Activated CD8-positive, alpha-beta memory T cell treated with anti-CD3 and anti-CD28 coated beads for 48 hours (primary cell): ENCODE measurements around the gene SYCE3.

Source experiments
- DNase-seq, 3 experiments: peaks; one replicate each; pipeline ENCODE4 v3.0.0-alpha.2; 2020; ENCODE audit warnings: low read depth in 2 of 3, low spot score in 2 of 3

SYCE3 gene

DNA sequence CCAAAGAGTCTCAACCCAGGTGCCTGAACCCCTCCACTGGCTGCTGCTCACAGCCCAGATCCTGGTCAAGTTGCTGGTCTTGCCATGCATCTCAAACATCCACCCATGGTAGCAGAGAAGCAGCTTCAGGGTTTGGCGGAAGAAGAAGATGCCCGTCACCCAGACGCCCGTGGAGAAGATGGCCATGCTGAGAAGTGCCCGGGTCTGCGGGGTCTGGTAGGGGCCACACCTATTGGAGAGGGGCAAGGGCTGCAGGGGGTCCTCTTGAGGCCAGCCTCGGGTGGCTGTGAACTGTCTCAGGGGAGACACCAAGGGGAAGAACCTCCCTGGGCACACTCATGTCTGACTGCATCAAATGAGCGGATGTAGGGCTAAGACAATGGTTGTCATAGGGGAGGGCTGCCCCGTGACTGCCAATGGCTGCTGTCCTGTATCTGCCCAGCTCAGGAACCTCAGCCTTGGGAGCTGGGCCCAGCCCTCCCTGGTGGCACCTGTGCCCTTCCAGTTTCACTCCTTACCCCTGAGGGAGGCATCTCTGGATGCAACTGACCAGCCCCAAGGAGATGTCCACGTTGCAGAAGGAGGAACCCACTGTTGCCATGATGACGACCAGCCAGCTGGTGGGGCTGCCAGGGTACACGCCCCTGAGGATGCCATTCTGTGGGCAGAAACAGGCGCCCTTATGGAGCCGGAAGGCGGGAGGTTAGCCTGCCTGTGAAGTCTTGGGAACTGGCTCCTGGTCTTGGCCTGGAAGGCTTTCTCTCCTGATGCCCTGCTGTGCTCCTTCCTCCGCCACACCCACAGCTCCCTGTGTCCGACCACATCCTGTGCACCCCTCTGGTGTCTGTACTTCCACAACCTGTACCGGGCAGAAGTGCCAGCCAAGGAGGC is 14.3 kb upstream of the SYCE3 start:
- DNase-seq: no peak

DNA sequence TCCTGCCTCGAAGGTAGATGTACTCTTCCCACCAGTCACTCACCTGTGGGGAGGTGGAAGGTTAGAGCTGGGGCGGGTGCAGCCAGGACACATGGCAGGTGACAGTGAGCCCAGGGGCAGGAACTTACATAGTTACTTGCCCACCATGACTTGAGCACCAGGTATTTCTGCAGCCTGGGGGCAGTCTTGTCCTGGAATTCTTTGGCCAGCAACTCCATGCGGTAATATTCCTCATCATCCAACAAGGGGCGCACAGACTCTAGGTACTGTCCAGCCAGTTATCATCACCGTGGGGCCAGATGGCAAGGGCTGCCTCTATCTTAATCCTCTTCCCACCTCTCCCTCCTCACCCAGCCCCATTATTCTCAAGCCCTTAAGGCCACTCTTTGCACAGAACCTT is 13.4 kb upstream of the SYCE3 start:
- no peak for DNase-seq

DNA sequence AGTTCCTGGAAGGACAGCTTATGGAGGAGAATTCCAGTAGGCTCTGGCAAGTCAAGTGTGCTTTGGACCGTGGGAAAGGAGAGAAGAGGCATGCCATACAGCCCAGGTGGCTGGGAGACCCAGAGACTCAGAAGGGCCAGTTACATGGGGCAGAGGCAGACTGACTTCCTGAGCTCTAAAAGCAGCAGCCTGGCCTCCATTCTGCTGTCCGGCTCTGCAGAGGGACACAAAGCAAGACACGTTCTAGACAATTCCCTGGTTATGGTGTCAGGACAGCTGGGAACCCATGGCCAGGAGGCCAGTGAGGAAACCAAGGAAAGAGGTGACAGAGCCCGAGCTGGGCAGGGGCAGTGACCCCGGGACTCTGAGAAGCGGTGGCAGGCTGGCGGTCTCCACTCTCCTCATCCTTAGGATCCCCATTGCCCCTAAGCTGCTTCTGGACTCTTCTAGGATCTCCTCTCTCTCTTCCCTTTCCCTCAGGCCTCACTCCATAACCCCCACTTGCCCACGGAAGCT is 12.8 kb upstream of the SYCE3 start:
- DNase-seq: no peak

DNA sequence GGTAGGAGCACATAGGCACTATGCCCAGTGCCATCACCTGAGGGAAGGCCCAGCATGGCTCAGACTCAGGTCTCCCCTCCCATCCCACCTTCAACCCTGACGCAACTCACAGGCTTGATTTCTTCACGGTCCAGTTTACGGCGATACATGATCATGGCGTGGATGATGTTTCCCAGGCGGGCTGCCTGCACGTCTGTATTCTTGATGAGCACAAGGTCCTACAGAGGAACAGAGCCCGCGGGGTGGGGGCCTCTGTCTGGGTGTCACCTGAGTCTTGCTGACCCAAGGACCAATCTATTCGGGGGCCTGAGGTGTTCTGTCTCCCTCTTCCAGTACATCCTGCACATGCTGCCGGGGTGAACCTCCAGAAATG is 11.7 kb upstream of the SYCE3 start:
- DNase-seq: no peak

DNA sequence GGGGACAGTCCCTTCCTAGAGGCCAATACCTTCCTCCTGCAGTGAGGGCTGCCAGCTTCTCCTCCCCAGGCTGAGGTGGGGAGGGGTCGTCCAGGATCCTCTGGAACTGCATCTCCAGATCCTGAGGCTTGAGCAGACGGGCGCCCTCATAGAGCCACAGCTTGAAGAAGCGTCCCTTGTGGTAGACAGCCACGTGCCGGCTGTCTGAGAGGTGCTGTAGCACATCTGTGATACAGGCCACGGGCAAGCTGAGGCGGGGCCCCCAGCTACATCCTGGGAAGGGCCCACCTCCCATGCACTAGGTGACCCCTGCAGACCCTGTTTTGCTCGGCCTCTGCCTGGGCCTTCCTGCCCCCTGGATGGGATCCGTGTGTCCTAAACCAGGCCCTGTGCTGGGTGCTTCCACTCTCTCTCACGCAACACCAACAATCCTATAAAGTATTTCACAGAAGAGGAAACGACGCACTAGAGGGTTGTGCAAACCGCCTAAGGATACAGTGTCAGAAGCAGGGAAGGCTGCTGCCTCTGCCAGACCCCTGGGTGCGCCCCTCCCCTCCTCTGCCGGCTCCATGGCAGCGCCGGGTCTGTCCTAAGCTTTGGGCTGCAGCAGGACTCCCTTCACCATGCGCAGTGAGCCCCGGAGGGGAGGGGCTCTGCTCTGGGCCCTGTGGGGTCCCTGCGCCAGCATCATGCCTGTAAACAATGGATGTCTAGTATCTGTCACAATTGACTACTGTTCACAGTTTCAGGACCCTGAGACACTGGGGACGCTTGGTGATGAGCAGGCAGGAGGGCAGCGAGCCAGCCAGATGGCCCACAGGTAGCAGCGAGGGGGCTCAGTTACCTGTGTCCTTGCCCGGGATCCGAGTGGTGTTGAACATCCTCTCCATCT is 11.0 kb upstream of the SYCE3 start:
- DNase-seq: no peak

DNA sequence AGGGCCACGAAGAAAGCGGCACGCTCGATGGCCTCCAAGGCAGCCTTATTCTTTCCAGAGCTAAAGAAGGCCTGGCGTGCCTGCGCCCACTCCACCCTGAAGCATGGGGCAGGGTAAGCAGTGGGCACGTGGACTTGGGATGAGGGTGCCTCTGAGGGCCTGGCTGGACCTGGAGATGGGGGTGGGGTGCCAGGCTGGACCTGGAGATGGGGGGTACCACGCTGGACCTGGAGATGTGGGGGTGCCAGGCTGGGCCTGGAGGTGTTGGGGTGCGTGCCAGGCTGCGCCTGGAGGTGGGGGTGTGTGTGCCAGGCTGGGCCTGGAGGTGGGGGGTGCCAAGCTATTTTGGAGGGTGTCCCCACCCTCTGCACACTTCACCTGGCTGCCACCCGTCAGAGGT is 10.2 kb upstream of the SYCE3 start:
- no peak for DNase-seq

DNA sequence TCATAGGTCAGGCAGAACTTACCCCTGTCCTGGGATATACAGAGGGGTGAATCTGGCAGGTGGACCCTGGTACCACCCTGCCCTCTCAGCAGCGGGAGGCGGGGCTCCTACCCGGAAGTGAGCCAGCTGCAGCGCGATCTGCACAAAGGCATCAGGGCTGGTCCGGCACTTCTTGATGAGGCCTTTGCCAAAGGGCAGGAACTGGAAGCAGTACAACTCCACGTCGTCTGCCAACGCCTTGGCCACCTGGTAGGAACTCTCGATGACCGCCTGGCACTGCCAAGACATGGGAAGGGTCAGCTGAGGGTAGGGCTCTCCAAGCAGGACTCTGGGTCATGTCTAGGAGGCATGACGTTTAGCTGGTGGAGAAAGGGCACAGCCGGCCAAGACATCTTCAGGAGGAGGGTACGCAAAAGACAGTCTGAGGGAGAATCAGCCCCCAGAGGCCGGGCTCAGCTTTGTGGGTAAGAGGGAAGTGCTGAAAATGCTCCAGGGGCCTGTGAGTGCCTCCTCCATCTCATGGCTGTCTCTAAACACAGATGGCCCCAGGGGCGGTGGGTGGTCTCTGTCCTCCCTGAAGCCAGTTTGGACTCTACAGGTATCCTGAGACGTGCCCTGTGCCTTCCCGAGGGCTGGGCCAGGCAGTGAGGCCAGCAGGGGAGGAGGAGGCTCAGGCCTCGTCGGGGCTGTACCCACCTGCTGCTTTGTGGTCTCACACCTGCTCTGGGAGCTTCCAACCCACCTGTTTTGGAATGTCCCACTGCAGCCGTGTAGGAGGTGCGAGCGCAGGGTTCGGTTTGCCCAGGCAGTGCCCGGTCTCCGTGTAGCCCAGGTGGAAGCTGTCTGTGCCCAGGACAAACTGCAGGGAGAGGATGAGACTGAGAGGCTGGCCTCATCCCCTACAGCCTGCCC is 8.8 kb upstream of the SYCE3 start:
- DNase-seq: no peak

DNA sequence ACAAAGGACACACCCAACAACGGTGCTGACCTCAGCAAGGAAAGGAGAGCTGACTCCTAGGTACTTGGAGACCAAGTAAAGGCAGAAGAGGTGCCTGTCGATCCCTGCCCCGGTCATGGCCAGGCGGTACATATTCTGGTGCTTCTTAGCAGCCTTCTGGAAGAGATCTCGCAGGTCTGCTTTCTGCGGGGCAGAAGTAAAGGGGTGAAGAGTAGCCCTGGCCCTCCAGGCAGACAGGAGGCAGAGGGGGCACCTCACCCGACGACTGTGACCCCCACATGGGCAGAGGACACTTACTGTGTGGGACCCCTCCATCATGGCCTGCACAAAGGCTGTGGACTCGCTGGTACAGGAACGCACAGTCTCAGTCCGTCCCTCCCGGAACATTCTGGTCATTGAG is 8.1 kb upstream of the SYCE3 start:
- DNase-seq: no peak

DNA sequence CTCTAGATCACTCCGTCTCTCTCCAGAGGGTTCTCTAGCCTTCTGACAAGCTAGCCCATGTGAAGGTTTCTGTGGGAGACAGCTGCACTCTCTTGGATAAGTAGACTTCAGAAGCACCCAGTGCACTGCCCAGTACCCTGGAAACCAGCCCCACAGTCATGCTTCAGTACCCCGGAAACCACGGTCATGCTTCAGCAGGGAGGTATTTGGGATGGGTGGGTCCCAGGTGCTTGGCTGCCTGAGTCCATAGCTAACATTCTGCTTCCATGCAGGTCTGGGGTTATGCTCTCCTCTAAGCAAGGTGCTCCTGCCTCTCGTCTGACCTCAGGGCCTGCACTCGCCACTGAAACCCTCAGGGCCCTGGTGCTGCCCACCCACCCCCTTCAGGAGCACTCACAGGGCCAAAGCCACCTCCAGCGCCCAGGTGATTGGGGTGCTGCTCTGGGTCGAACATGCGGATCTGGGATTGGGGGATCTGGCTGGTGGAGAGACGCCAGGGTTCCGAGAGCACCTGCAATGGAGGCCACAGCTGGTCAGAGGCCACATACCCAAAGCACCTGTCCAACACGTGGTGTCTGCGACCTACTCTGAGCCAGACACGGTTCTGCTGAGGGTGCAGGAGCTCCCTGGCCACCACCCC is 7.3 kb upstream of the SYCE3 start:
- DNase-seq: no peak

DNA sequence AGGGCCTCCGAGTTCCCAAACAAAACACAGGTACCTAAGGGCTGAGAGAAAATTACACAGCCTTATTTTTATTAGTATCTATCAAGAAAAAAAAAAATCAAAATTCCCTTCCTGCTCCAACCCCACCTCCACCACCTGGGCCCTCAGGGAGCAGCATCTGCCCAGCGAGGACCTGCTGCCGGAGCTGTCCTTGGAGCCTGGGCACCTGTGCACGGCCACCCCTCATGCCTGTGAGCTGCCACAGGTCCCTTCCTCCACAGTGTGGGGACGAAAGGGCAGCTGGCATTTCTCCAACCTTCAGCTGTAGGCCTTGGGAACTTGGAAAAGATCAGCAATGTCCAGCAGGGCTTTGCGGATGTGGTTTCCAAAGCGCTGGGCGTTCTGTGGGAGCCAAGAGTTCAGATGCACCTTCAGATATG is 6.3 kb upstream of the SYCE3 start:
- DNase-seq: no peak

DNA sequence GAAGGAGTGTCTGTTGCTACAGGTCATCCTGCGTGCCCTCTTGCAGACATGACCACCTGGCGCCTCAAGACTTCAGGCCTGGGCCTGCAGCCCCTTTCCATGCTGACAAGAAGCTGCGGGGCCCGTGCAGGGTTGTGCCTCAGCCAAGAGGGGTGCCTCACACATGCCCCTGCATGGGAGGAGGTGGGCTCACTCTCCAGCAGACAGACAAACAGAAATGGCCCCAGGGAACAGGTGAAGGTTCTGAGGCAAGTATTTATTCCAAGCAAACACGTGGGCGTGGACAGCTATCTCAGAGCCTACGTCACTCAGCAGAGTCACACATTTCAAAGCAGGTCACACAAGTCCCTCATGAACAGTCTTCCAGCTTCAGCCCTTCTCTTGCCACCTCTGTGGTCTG is 5.9 kb upstream of the SYCE3 start:
- no peak for DNase-seq

DNA sequence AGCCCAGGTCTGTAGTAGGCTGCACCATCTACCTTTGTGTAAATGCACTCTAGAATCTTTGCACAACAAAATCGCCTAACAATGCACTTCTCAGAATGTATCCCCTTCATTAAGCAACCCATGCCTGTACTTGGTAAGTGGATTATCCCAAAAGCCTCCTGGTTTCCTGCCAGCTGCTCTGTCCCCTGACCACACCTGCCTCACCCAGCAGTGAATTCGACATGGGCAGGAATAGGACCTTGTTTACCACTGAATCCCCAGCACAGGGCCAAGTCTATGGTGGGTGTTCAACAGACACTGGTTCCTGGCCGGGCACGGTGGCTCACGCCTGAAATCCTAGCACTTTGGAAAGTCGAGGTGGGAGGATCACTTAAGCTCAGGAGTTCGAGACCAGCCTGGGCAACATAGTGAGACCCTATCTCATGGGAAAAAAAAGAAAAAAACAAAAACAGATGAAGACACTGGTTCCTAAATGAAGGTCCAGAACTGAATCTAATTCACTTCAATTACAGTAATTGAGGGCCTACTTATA is 5.1 kb upstream of the SYCE3 start:
- no peak for DNase-seq

DNA sequence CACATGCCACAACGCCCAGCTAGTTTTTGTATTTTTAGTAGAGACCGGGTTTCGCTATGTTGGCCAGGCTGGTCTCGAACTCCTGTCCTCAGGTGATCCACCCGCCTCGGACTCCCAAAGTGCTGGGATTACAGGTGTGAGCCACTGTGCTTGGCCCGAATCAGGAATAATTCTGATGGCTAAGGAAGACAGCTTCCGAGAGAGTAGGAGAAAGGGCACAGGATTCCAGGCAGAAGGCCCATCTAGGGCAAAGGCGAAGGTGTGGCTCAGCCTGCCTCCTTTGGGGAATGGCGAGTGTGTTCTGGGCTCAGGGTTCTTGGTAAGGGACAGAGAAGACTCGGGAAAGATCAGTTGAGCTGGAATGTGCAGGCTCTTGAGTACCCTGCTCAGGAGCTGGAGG is 1.6 kb upstream of the SYCE3 start:
- no peak for DNase-seq

DNA sequence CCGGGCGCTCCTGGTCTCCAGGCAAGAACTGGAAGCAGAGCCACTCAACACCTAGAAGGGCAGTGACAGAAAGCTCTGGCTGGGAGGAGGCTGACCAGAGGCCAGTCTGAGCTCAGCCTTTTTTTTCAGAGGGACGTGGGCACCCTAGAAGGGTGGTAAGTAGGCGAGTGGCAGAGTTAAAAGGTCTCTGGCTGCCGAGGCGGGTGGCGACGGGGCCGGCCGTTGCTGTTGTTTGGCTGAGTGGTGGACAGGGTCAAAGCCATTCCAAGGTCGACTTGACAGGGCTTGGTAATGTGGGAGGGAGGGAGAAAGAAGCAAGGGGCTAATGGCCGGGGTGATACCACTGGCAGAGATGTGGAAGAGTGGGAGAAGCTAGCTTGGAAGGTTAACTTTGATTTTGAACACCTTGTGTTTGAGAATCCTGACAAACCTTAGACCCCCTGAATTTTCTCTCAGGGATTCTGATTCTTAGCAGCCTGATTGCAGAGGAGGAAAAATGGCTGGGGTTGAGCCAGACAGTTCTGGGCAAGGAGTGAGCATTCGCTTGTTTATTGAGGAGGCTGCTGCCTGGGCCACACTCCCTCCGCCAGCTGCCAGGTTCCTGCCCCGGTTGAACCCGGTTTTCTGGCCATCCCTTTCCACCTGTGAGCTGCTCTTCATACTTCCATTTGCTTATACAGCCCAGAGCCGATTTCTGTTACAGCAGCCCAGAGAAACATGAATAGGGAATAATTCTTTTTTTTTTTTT is 868 bp upstream of the SYCE3 start:
- no peak for DNase-seq

DNA sequence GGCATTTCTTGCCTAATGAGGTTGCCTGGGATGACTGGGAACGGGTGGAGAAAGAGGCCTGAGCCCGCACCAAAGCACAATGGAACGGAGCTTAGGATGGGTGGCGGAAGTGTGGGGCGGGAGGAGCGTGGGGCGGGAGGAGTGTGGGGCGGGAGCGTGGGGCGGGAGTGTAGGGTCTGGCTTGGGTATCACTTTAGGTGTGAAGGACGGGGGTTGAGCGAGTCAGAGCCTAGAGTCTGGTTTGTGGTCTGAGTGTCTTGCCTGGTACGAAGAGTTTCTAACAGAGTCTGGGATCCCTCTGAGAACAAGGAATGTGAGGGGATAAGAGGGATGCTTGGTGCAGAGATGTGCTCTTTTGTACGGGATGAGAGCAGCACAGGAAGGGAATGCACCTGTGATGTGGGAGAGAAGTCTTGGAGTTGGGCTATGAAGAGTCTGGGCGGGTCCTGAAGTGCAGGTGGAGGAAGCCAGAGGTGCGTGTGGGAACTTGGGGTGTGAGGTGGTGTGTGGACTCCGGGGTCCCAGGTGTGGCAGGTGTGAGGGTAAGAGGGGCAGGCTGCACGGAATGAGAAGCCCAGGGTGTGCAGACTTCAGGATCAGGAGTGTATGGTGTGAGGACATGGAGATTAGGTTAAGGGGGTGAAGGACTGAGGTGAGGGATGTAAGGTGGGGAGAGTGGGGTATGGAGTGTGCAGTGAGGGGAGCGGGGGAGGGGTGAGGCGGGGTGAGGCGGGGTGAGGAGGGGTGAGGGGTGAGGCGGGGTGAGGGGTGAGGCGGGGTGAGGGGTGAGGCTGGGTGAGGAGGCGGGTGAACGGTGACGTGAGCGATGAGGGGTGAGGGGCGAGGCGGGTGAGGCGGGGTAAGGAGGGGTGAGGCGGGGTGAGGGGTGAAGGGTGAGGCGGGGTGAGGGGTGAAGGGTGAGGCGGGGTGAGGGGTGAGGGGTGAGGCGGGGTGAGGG is 1.0 kb downstream of the SYCE3 start:
- DNase-seq: no peak

DNA sequence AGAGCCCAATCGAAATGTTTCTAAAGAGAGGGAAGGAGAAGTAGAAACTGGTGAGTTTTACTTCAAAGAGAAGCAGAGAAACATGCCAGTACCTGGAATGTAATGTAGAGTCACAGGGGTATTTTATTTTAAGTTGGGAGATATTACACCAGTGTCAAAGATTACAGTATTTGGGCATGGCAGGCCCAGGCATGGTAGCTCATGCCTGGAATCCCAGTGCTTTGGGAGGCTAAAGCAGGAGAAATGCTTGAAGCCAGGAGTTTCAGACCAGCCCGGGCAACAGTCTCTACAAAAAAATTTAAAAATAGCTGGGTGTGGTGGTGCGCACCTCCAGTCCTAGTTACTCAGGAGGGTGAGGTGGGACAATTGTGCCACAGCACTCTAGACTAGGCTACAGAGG is 2.7 kb downstream of the SYCE3 start:
- DNase-seq: no peak

DNA sequence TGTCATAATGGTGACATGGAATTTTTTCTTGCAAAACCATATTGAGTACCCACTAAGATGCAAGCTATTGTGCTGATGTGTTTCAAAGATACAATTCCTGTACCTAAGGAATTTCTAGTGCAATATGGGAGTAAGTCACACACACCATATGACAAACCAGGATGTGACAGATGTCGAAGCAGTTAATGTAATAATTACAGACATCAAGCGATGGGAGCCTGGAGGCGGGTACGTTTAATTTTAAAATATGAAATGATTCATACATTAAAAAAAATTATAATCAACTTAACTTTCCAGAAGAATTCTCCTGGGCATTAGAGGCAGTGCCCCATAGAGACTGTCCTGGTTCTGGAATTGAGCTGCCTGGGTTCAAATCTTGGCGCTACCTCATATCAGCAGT is 6.0 kb downstream of the SYCE3 start:
- no peak for DNase-seq

DNA sequence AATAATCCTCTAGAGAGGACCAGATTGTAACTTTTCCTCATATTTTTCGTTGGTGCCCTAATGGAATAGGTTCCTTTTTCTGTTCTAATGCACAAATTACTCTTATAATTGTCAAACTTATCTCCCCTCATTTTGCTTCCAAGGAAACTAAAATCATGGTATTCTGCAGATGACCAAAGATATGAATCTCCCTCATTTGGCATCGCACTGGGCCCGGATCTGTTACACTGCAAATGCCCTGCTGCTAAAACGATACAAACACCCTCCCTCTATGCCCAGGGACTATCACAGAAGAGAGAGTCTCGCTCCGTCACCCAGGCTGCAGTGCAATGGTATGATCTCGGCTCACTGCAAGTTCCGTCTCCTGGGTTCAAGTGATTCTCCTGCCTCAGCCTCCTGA is 9.4 kb downstream of the SYCE3 start:
- no peak for DNase-seq
